ENCODE data around the gene PCGF6.
A peak's percentile ranks its signal among the peaks of the same experiment; 100 is the strongest.

PCGF6 gene

GRCh38 chr10:103310197-103310596 is 40.7 kb downstream of the PCGF6 start:
- H3K9ac ChIP-seq (ENCODE audit: low read length): no peak overlapping the region
- H3K9me3 ChIP-seq (ENCODE audit: control insufficient read depth, low read depth, low read length): no peaks in the 10 kb centered on the region
- H3K4me3 ChIP-seq (ENCODE audit: low read length): no peak overlapping the region
- no peaks in the 10 kb centered on the region for H3K4me1 ChIP-seq (ENCODE audit: control insufficient read depth, low read depth, low read length)
- H3K36me3 ChIP-seq (ENCODE audit: control insufficient read depth, low read depth, low read length): peaks cover 29% of the 10 kb centered on the region
- H3K27me3 ChIP-seq (ENCODE audit: control insufficient read depth, insufficient read depth, low read length): no peaks in the 10 kb centered on the region
- no peak overlapping the region for H3K27ac ChIP-seq (ENCODE audit: low read length)

- H3K27ac ChIP-seq (ENCODE audit: low read length): no peak overlapping the region
- H3K36me3 ChIP-seq (ENCODE audit: control insufficient read depth, low read depth, low read length): peaks cover 23% of the 10 kb centered on the region
- H3K9me3 ChIP-seq (ENCODE audit: control insufficient read depth, low read depth, low read length): no peaks in the 10 kb centered on the region
- H3K4me3 ChIP-seq (ENCODE audit: low read length): no peak overlapping the region
- no peaks in the 10 kb centered on the region for H3K4me1 ChIP-seq (ENCODE audit: control insufficient read depth, low read depth, low read length)
- H3K9ac ChIP-seq (ENCODE audit: low read length): no peak overlapping the region
- H3K27me3 ChIP-seq (ENCODE audit: control insufficient read depth, insufficient read depth, low read length): no peaks in the 10 kb centered on the region
Observed at GRCh38 chr10:103307594-103307993, 43.3 kb downstream of the PCGF6 start.

- Histone ChIP-seq H3K4me3 (ENCODE audit: low read length) (no peak overlapping the region), H3K36me3 (ENCODE audit: control insufficient read depth, low read depth, low read length) (no peaks in the 10 kb centered on the region), H3K4me1 (ENCODE audit: control insufficient read depth, low read depth, low read length) (no peaks in the 10 kb centered on the region), H3K9me3 (ENCODE audit: control insufficient read depth, low read depth, low read length) (no peaks in the 10 kb centered on the region), H3K27ac (ENCODE audit: low read length) (no peak overlapping the region), H3K9ac (ENCODE audit: low read length) (no peak overlapping the region), H3K27me3 (ENCODE audit: control insufficient read depth, insufficient read depth, low read length) (no peaks in the 10 kb centered on the region)
Observed at GRCh38 chr10:103295374-103296015, 55.4 kb downstream of the PCGF6 start.

- no peaks in the 10 kb centered on the region for H3K4me1 ChIP-seq (ENCODE audit: control insufficient read depth, low read depth, low read length)
- H3K4me3 ChIP-seq (ENCODE audit: low read length): no peak overlapping the region
- H3K9me3 ChIP-seq (ENCODE audit: control insufficient read depth, low read depth, low read length): no peaks in the 10 kb centered on the region
- H3K27me3 ChIP-seq (ENCODE audit: control insufficient read depth, insufficient read depth, low read length): no peaks in the 10 kb centered on the region
- no peak overlapping the region for H3K27ac ChIP-seq (ENCODE audit: low read length)
- H3K9ac ChIP-seq (ENCODE audit: low read length): no peak overlapping the region
- no peaks in the 10 kb centered on the region for H3K36me3 ChIP-seq (ENCODE audit: control insufficient read depth, low read depth, low read length)
Observed at GRCh38 chr10:103291588-103291987, 59.4 kb downstream of the PCGF6 start.

- H3K36me3 ChIP-seq (ENCODE audit: control insufficient read depth, low read depth, low read length): no peaks in the 10 kb centered on the region
- no peak overlapping the region for H3K9ac ChIP-seq (ENCODE audit: low read length)
- no peaks in the 10 kb centered on the region for H3K4me1 ChIP-seq (ENCODE audit: control insufficient read depth, low read depth, low read length)
- H3K9me3 ChIP-seq (ENCODE audit: control insufficient read depth, low read depth, low read length): no peaks in the 10 kb centered on the region
- H3K4me3 ChIP-seq (ENCODE audit: low read length): no peak overlapping the region
- H3K27me3 ChIP-seq (ENCODE audit: control insufficient read depth, insufficient read depth, low read length): no peaks in the 10 kb centered on the region
- H3K27ac ChIP-seq (ENCODE audit: low read length): no peak overlapping the region
Observed at GRCh38 chr10:103287992-103288391, 62.9 kb downstream of the PCGF6 start.

GRCh38 chr10:103284170-103284569 is 66.8 kb downstream of the PCGF6 start:
- no peak overlapping the region for H3K9ac ChIP-seq (ENCODE audit: low read length)

GRCh38 chr10:103282961-103283360 is 68.0 kb downstream of the PCGF6 start:
- Histone ChIP-seq H3K27me3 (ENCODE audit: control insufficient read depth, insufficient read depth, low read length) (peaks cover 37% of the 10 kb centered on the region), H3K36me3 (ENCODE audit: control insufficient read depth, low read depth, low read length) (no peaks in the 10 kb centered on the region), H3K9me3 (ENCODE audit: control insufficient read depth, low read depth, low read length) (no peaks in the 10 kb centered on the region), H3K27ac (ENCODE audit: low read length) (no peak overlapping the region), H3K4me1 (ENCODE audit: control insufficient read depth, low read depth, low read length) (peaks cover 12% of the 10 kb centered on the region), H3K9ac (ENCODE audit: low read length) (no peak overlapping the region), H3K4me3 (ENCODE audit: low read length) (no peak overlapping the region)

More at GRCh38 chr10:103284170-103284569, 66.8 kb downstream of the PCGF6 start:
- Histone ChIP-seq H3K9me3 (ENCODE audit: control insufficient read depth, low read depth, low read length) (no peaks in the 10 kb centered on the region), H3K36me3 (ENCODE audit: control insufficient read depth, low read depth, low read length) (no peaks in the 10 kb centered on the region), H3K27me3 (ENCODE audit: control insufficient read depth, insufficient read depth, low read length) (peaks cover 25% of the 10 kb centered on the region), H3K27ac (ENCODE audit: low read length) (no peak overlapping the region), H3K4me3 (ENCODE audit: low read length) (no peak overlapping the region), H3K4me1 (ENCODE audit: control insufficient read depth, low read depth, low read length) (peaks cover 12% of the 10 kb centered on the region)

GRCh38 chr10:103281753-103282152 is 69.2 kb downstream of the PCGF6 start:
- H3K4me1 ChIP-seq (ENCODE audit: control insufficient read depth, low read depth, low read length): peaks cover 12% of the 10 kb centered on the region
- no peak overlapping the region for H3K27ac ChIP-seq (ENCODE audit: low read length)
- peak overlapping the region; percentile 45 for H3K4me3 ChIP-seq (ENCODE audit: low read length)
- no peaks in the 10 kb centered on the region for H3K36me3 ChIP-seq (ENCODE audit: control insufficient read depth, low read depth, low read length)
- H3K27me3 ChIP-seq (ENCODE audit: control insufficient read depth, insufficient read depth, low read length): peaks cover 49% of the 10 kb centered on the region
- H3K9me3 ChIP-seq (ENCODE audit: control insufficient read depth, low read depth, low read length): no peaks in the 10 kb centered on the region
- H3K9ac ChIP-seq (ENCODE audit: low read length): peak overlapping the region; percentile 8

- H3K9me3 ChIP-seq (ENCODE audit: control insufficient read depth, low read depth, low read length): no peaks in the 10 kb centered on the region
- no peak overlapping the region for H3K27ac ChIP-seq (ENCODE audit: low read length)
- no peak overlapping the region for H3K9ac ChIP-seq (ENCODE audit: low read length)
- peaks cover 62% of the 10 kb centered on the region for H3K27me3 ChIP-seq (ENCODE audit: control insufficient read depth, insufficient read depth, low read length)
- H3K4me1 ChIP-seq (ENCODE audit: control insufficient read depth, low read depth, low read length): peaks cover 12% of the 10 kb centered on the region
- H3K4me3 ChIP-seq (ENCODE audit: low read length): no peak overlapping the region
- H3K36me3 ChIP-seq (ENCODE audit: control insufficient read depth, low read depth, low read length): no peaks in the 10 kb centered on the region
Observed at GRCh38 chr10:103280506-103280905, 70.4 kb downstream of the PCGF6 start.

- Histone ChIP-seq H3K27me3 (ENCODE audit: control insufficient read depth, insufficient read depth, low read length) (peaks cover 66% of the 10 kb centered on the region), H3K4me1 (ENCODE audit: control insufficient read depth, low read depth, low read length) (peaks cover 12% of the 10 kb centered on the region), H3K27ac (ENCODE audit: low read length) (no peak overlapping the region), H3K9ac (ENCODE audit: low read length) (no peak overlapping the region), H3K9me3 (ENCODE audit: control insufficient read depth, low read depth, low read length) (no peaks in the 10 kb centered on the region), H3K36me3 (ENCODE audit: control insufficient read depth, low read depth, low read length) (no peaks in the 10 kb centered on the region), H3K4me3 (ENCODE audit: low read length) (no peak overlapping the region)
Observed at GRCh38 chr10:103280031-103280430, 70.9 kb downstream of the PCGF6 start.

- Histone ChIP-seq H3K27ac (ENCODE audit: low read length) (no peak overlapping the region), H3K36me3 (ENCODE audit: control insufficient read depth, low read depth, low read length) (no peaks in the 10 kb centered on the region), H3K27me3 (ENCODE audit: control insufficient read depth, insufficient read depth, low read length) (peaks cover 67% of the 10 kb centered on the region), H3K9ac (ENCODE audit: low read length) (no peak overlapping the region), H3K4me1 (ENCODE audit: control insufficient read depth, low read depth, low read length) (peaks cover 12% of the 10 kb centered on the region), H3K9me3 (ENCODE audit: control insufficient read depth, low read depth, low read length) (no peaks in the 10 kb centered on the region), H3K4me3 (ENCODE audit: low read length) (peak overlapping the region; percentile 69)
Observed at GRCh38 chr10:103278862-103279298, 72.1 kb downstream of the PCGF6 start.

GRCh38 chr10:103278537-103278823 is 72.5 kb downstream of the PCGF6 start:
- Histone ChIP-seq H3K27ac (ENCODE audit: low read length) (no peak overlapping the region), H3K27me3 (ENCODE audit: control insufficient read depth, insufficient read depth, low read length) (peaks cover 67% of the 10 kb centered on the region), H3K9me3 (ENCODE audit: control insufficient read depth, low read depth, low read length) (no peaks in the 10 kb centered on the region), H3K4me1 (ENCODE audit: control insufficient read depth, low read depth, low read length) (peaks cover 12% of the 10 kb centered on the region), H3K4me3 (ENCODE audit: low read length) (peak overlapping the region; percentile 69), H3K36me3 (ENCODE audit: control insufficient read depth, low read depth, low read length) (no peaks in the 10 kb centered on the region), H3K9ac (ENCODE audit: low read length) (no peak overlapping the region)
